Activated T-helper 9 cell treated with anti-CD3 and anti-CD28 coated beads, Interleukin-2, amount 50 U/mL, for 16 hours (primary cell): ENCODE data around the gene CARMIL1.
"Not testable (repeated sequence)": the region's sequence is repeated elsewhere in the genome, so short reads cannot be mapped to it uniquely, and the experiment has no call there.

Experiments used
- DNase-seq: peaks from one replicate; pipeline ENCODE4 v3.0.0-alpha.2; 2020; ENCODE audit warnings: low read depth

The CARMIL1 gene

GRCh38 chr6:25277857-25278256 is 1.3 kb upstream of the CARMIL1 start:
- no peak for DNase-seq

GRCh38 chr6:25278261-25278913 is 787 bp upstream of the CARMIL1 start:
- DNase-seq, result no peak

- no peak for DNase-seq
Measured at GRCh38 chr6:25279748-25280343, 672 bp downstream of the CARMIL1 start.

- DNase-seq, result no peak
Measured at GRCh38 chr6:25280344-25281074, 1.3 kb downstream of the CARMIL1 start.

- DNase-seq, result no peak
Measured at GRCh38 chr6:25286891-25287290, 7.7 kb downstream of the CARMIL1 start.

GRCh38 chr6:25287941-25288340 is 8.8 kb downstream of the CARMIL1 start:
- DNase-seq, result no peak

GRCh38 chr6:25288518-25288917 is 9.3 kb downstream of the CARMIL1 start:
- DNase-seq, result no peak

- no peak for DNase-seq
Measured at GRCh38 chr6:25290306-25291060, 11.3 kb downstream of the CARMIL1 start.

GRCh38 chr6:25292384-25292783 is 13.2 kb downstream of the CARMIL1 start:
- DNase-seq, result no peak

GRCh38 chr6:25295651-25296050 is 16.5 kb downstream of the CARMIL1 start:
- no peak for DNase-seq

GRCh38 chr6:25296217-25296905 is 17.2 kb downstream of the CARMIL1 start:
- no peak for DNase-seq

GRCh38 chr6:25297039-25297441 is 17.9 kb downstream of the CARMIL1 start:
- no peak for DNase-seq

- no peak for DNase-seq
Measured at GRCh38 chr6:25297823-25298522, 18.8 kb downstream of the CARMIL1 start.

- not testable (repeated sequence) for DNase-seq
Measured at GRCh38 chr6:25298523-25298865, 19.3 kb downstream of the CARMIL1 start.

GRCh38 chr6:25301362-25301761 is 22.2 kb downstream of the CARMIL1 start:
- no peak for DNase-seq

GRCh38 chr6:25302151-25302550 is 23.0 kb downstream of the CARMIL1 start:
- no peak for DNase-seq

GRCh38 chr6:25302677-25303128 is 23.5 kb downstream of the CARMIL1 start:
- no peak for DNase-seq

- DNase-seq, result no peak
Measured at GRCh38 chr6:25303254-25303653, 24.1 kb downstream of the CARMIL1 start.

GRCh38 chr6:25306379-25306778 is 27.2 kb downstream of the CARMIL1 start:
- DNase-seq, result no peak

GRCh38 chr6:25307805-25308494 is 28.8 kb downstream of the CARMIL1 start:
- no peak for DNase-seq

- DNase-seq, result no peak
Measured at GRCh38 chr6:25309886-25310285, 30.7 kb downstream of the CARMIL1 start.
